Spleen (tissue), 7 donors: Measurements from ENCODE around the gene MLLT11.
A peak's percentile ranks its signal among the peaks of the same experiment; 100 is the strongest.

Experiments
- CTCF ChIP-seq, 11 experiments: fragments of 200-600 bp in 7 of 11; fragments of 450-650 bp in 4 of 11; sonication (generic) in 4 of 11; IDR thresholded peaks in 8 of 11; conservative IDR thresholded peaks in 3 of 11; 1 replicate in 7 of 11; 2 replicates in 4 of 11; pipeline versions ENCODE4 v1.4.0 to v1.8.0; 2016 to 2021; ENCODE audit warnings: antibody characterized with exemption in 11 of 11, inconsistent platforms in 4 of 11, mild to moderate bottlenecking in 1 of 11
- POLR2A ChIP-seq, 3 donors: fragments of 450-650 bp; IDR thresholded peaks; one replicate each; pipeline ENCODE4 v1.5.1; 2017; ENCODE audit warnings: antibody characterized with exemption in 3 of 3, mild to moderate bottlenecking in 1 of 3
- POLR2AphosphoS5 ChIP-seq, 3 donors: sonication (generic); formaldehyde crosslinking; IDR thresholded peaks; one replicate each; pipeline ENCODE4 v1.5.1; 2017; ENCODE audit warnings: antibody characterized with exemption in 3 of 3
- donor health status: DM: no; HTN: no; CAD: no; lungs with moderate emphysema.
- donor health status: DM: no; HTN: no; CAD: no.
- donor health status: DM: no; HTN: no; CAD: no.

GRCh38 chr1:151051356-151052009, 8.7 kb upstream of the MLLT11 start:
- no peak for TF ChIP-seq CTCF (IDR thresholded peaks at IDR 0.05 in 8 of 11, conservative IDR thresholded peaks at IDR 0.05 in 3 of 11)
- peak in 1 of 3 donors; percentile 62 for TF ChIP-seq POLR2AphosphoS5 (IDR thresholded peaks at IDR 0.05)
- TF ChIP-seq POLR2A (IDR thresholded peaks at IDR 0.05): no peak
